Eye (tissue), 1 donor: ENCODE results near the gene CDK5.
"Not testable (repeated sequence)": the region's sequence is repeated elsewhere in the genome, so short reads cannot be mapped to it uniquely, and the experiment has no call there.

Experiments
- DNase-seq: peaks from one replicate; pipeline ENCODE4 v3.0.0-alpha.2; 2015

Gene CDK5

GRCh38 chr7:151013733-151014497 is 43.8 kb downstream of the CDK5 start:
- peak; percentile 96 for DNase-seq

- no peak for DNase-seq
Measured at GRCh38 chr7:151013356-151013732, 44.4 kb downstream of the CDK5 start.

DNA sequence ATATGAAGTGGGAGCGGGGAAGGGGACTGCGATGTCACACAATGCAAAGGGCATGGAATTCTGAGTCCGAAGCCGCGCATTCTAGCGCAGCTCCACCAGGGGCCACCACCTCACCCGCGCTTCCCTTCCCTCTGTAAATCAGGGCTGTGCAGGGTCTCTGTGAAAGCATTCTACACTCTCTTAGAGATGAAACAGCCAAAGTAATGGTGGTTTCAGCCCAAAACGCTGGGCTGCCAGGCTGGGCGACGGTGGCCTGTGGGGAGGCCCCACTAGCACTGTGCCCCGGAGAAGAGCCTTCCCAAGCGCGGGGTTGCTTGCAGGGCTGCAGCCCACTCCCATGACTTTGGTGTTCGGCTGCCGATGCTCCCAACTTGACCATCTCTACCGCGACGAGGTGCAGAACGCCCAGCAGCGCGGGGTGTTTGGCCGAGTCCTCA is 44.8 kb downstream of the CDK5 start:
- peak; percentile 86 for DNase-seq

DNA sequence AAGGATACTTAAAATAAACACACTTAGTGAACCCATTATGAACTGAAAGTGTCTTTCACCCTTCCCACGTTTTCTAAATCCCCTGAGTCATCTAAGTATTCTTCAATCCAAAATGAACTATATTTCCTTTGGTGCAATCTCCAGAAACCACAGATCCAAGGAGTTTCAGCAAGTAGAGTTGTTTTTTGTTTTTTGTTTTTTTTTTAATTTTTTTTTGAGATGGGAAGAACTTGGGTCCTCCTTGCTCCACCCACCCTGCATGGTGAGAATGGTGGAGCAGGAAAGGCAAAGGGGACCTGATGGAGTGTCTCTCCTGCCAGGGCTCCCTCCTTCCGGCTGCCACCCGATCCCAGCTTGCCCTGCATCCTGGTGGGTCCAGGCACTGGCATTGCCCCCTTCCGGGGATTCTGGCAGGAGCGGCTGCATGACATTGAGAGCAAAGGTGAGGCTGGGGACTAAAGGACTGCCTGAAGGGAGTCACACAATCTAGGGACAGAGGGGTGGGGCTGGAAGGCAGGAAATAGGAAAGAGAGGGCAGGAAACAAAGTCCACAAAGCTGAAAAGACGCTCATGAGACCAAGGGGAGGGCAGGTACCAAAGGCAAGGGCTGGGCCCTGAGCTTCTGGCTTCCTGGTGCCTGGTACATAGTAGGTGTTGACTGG is 45.5 kb downstream of the CDK5 start:
- DNase-seq, result no peak

GRCh38 chr7:151011616-151012015 is 46.1 kb downstream of the CDK5 start:
- not testable (repeated sequence) for DNase-seq

DNA sequence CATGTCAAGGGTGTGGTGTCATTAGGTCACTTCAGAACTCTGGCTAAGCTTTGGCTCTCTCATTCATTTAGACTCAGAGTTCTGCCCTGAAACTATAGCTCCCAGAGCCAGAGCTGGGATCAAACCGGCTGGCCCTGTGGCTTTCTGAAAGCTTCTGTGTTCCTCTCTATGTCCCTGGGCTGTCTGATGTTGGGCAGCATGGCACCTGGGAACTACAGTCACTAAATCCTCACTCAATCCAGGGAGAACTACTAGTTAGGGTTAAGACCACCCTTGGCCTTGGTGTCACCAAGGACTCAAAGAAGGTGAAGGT is 46.6 kb downstream of the CDK5 start:
- DNase-seq, result no peak

DNA sequence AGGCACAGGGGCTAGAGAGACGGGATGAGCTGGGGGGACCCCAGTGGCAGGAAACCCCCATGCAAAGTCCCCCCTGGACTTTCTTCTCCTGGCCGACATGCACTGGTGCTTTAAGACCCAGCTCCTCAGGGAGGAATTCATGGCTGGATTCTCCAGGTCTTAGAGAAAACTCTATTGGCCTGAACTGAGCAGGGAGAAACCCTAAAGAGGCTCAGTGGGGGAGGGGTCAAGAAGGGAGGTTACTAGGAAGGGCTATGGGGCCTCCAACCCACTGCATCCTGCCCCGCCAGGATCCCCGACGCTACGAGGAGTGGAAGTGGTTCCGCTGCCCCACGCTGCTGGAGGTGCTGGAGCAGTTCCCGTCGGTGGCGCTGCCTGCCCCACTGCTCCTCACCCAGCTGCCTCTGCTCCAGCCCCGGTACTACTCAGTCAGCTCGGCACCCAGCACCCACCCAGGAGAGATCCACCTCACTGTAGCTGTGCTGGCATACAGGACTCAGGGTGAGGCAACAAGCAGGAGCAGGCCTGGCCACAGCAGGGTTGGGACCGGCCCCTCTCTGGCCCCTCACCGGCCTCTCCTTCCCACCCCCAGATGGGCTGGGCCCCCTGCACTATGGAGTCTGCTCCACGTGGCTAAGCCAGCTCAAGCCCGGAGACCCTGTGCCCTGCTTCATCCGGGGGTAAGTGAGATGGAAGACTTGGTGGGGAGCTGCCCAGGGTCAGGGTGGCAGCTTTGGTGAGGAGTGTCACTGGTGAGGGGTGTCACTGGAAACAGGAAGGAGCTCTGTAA is 47.2 kb downstream of the CDK5 start:
- DNase-seq, result peak; percentile 65

- no peak for DNase-seq
Measured at GRCh38 chr7:151010037-151010306, 47.7 kb downstream of the CDK5 start.

GRCh38 chr7:151009327-151010036 is 48.2 kb downstream of the CDK5 start:
- DNase-seq, result no peak

- DNase-seq, result peak; percentile 63
Measured at GRCh38 chr7:151008511-151009323, 49.0 kb downstream of the CDK5 start.

- DNase-seq, result no peak
Measured at GRCh38 chr7:151008143-151008510, 49.6 kb downstream of the CDK5 start.

DNA sequence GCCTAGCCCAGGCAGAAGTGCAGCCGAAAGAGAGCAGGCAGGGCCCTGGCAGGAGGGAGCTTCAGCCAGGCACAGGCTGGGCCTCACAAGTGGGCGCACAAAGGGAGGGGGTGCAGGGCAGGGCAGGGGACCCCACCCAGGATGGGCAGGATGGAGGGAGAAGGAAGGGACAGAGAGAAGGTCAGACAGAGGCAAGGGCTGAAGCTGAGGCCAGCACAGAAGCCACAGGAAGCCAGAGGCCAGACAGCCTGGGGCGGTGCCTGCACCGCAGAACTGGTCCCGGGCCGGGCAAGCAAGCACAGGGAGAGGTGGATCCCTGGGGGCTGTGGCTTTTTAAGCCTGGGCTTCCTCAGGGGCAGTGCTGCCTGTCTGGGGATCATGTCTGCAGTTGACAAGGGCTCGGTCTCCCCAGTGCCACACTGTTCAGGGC is 50.2 kb downstream of the CDK5 start:
- no peak for DNase-seq

DNA sequence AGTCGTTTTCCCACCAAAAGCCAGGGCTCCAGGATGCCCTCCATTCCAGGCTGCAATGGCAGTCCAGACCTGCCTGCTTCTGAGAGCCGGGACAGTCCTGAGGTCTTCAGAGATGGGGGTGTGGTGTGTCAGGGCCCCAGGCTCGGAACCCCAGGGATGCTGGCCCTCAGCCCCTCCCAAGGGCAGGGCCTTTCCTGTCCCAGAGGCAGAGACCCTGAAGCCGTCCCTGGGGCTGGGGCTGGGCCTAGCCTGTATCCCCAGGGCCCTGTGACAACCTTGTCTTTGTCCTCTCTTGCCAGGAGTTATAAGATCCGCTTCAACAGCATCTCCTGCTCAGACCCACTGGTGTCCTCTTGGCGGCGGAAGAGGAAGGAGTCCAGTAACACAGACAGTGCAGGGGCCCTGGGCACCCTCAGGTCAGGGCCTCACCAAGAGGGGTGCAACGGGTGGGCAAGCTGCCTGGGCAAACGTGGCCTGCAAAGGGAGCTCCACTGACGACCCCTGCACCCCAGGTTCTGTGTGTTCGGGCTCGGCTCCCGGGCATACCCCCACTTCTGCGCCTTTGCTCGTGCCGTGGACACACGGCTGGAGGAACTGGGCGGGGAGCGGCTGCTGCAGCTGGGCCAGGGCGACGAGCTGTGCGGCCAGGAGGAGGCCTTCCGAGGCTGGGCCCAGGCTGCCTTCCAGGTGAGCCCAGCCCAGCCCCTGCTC is 51.0 kb downstream of the CDK5 start:
- no peak for DNase-seq

DNA sequence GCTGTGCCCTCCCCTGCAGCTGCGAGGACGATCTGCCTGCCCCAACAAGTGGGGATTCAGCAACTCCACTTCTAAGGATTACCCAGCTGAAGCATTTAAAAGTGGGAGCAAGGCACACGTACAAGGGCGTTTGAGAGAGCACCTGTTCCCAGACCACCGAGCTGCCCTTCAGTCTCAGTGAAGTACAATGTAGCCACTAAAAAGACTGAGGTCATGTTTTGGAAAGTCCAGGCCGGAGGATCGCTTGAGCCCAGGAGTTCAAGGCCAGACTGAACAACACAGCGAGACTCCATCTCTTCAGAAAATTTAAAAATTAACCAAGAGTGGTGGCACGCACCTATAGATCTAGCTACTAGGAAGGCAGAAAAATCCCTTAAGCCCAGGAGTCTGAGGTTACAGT is 52.1 kb downstream of the CDK5 start:
- no peak for DNase-seq
